ENCODE data around the gene KAZALD1. TPM values are rescaled to one million over a fixed set of nuclear protein-coding genes. Genes with fewer than 3 reads are reported as not detected.

Gene KAZALD1
- polyA plus RNA-seq, 1 donor from 2014 or later = 1.6 TPM

DNA sequence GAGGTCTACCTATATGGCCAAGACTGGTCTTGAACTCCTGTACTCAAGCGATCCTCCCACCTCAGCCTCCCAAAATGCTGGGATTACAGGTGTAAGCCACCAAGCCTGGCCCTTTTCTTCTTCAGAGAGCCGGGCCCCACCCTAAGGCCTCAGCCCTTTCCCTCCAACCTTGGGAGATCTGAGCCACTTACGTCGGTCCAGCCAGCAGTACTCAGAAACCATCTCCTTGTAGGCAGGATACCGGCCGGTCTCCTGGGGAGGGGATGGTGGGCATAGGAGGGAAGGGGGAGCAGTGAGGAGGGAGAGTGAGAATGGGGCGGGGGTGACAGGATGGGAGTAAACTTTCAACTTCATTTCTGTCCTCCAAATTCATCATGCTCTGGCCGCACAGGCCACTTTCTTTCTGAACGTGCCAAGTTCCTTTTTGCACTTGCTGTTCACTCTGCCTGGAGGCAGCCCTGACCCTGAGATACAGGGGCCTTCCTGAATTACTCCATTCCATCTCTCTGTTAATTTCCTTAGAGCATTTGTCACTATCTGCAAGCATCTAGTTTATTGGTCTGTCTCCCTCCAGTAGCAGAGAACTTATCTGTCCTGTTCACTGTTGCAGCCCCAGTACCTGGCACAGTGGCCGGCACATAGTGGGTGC, 41.2 kb upstream of the KAZALD1 start:
- no peak for TF ChIP-seq MXI1 (conservative IDR thresholded peaks at IDR 0.05; ENCODE audit: poor library complexity, severe bottlenecking)
- TF ChIP-seq RAD21 (conservative IDR thresholded peaks at IDR 0.05) = no peak
- no peak for TF ChIP-seq POLR2AphosphoS5 (IDR thresholded peaks at IDR 0.05)
- TF ChIP-seq EZH2 (IDR thresholded peaks at IDR 0.05; ENCODE audit: borderline replicate concordance, insufficient read depth, low read length, poor library complexity, severe bottlenecking) = no peak
- TF ChIP-seq SMC3 (conservative IDR thresholded peaks at IDR 0.05; ENCODE audit: poor library complexity) = no peak
- TF ChIP-seq, protein P1, sequence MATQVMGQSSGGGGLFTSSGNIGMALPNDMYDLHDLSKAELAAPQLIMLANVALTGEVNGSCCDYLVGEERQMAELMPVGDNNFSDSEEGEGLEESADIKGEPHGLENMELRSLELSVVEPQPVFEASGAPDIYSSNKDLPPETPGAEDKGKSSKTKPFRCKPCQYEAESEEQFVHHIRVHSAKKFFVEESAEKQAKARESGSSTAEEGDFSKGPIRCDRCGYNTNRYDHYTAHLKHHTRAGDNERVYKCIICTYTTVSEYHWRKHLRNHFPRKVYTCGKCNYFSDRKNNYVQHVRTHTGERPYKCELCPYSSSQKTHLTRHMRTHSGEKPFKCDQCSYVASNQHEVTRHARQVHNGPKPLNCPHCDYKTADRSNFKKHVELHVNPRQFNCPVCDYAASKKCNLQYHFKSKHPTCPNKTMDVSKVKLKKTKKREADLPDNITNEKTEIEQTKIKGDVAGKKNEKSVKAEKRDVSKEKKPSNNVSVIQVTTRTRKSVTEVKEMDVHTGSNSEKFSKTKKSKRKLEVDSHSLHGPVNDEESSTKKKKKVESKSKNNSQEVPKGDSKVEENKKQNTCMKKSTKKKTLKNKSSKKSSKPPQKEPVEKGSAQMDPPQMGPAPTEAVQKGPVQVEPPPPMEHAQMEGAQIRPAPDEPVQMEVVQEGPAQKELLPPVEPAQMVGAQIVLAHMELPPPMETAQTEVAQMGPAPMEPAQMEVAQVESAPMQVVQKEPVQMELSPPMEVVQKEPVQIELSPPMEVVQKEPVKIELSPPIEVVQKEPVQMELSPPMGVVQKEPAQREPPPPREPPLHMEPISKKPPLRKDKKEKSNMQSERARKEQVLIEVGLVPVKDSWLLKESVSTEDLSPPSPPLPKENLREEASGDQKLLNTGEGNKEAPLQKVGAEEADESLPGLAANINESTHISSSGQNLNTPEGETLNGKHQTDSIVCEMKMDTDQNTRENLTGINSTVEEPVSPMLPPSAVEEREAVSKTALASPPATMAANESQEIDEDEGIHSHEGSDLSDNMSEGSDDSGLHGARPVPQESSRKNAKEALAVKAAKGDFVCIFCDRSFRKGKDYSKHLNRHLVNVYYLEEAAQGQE (IDR thresholded peaks at IDR 0.05; ENCODE audit: borderline replicate concordance) = no peak
- no peak for TF ChIP-seq TAF1 (IDR thresholded peaks at IDR 0.05; ENCODE audit: low read depth)
- TF ChIP-seq, protein P2, sequence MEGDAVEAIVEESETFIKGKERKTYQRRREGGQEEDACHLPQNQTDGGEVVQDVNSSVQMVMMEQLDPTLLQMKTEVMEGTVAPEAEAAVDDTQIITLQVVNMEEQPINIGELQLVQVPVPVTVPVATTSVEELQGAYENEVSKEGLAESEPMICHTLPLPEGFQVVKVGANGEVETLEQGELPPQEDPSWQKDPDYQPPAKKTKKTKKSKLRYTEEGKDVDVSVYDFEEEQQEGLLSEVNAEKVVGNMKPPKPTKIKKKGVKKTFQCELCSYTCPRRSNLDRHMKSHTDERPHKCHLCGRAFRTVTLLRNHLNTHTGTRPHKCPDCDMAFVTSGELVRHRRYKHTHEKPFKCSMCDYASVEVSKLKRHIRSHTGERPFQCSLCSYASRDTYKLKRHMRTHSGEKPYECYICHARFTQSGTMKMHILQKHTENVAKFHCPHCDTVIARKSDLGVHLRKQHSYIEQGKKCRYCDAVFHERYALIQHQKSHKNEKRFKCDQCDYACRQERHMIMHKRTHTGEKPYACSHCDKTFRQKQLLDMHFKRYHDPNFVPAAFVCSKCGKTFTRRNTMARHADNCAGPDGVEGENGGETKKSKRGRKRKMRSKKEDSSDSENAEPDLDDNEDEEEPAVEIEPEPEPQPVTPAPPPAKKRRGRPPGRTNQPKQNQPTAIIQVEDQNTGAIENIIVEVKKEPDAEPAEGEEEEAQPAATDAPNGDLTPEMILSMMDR (IDR thresholded peaks at IDR 0.05; ENCODE audit: poor library complexity, severe bottlenecking) = no peak
- no peak for TF ChIP-seq EP300 (conservative IDR thresholded peaks at IDR 0.05; ENCODE audit: poor library complexity, severe bottlenecking)
- Histone ChIP-seq H3K9me3 (ENCODE audit: low read length) (no peaks in the 10 kb centered on the region), H3K4me2 (ENCODE audit: low read length) (no peak overlapping the region), H3K36me3 (ENCODE audit: insufficient read depth, low read length) (no peaks in the 10 kb centered on the region), H3F3A (ENCODE audit: insufficient read depth, low read length, poor library complexity, severe bottlenecking) (no peaks in the 10 kb centered on the region), H3K27ac (ENCODE audit: low read length) (no peak overlapping the region), H4K20me1 (ENCODE audit: insufficient read depth) (no peaks in the 10 kb centered on the region), H3K4me3 (ENCODE audit: low read length) (no peak overlapping the region), H3K9me2 (ENCODE audit: insufficient read depth, low read length) (no peaks in the 10 kb centered on the region), H3K79me2 (replicated peaks; ENCODE audit: insufficient read depth, low read length) (no peaks in the 10 kb centered on the region), H3K27me3 (ENCODE audit: insufficient read depth, low read depth, low read length) (peaks cover 48% of the 10 kb centered on the region), H2AFZ (ENCODE audit: low read depth, low read length) (no peak overlapping the region), H3K9ac (ENCODE audit: low read length) (no peak overlapping the region)

- Histone ChIP-seq H3K27me3 (ENCODE audit: insufficient read depth, low read depth, low read length) (peaks cover 43% of the 10 kb centered on the region), H3K4me2 (ENCODE audit: low read length) (no peak overlapping the region), H3K4me3 (ENCODE audit: low read length) (no peak overlapping the region), H3F3A (ENCODE audit: insufficient read depth, low read length, poor library complexity, severe bottlenecking) (no peaks in the 10 kb centered on the region), H3K9ac (ENCODE audit: low read length) (no peak overlapping the region), H2AFZ (ENCODE audit: low read depth, low read length) (no peak overlapping the region), H3K9me2 (ENCODE audit: insufficient read depth, low read length) (no peaks in the 10 kb centered on the region), H4K20me1 (ENCODE audit: insufficient read depth) (no peaks in the 10 kb centered on the region), H3K9me3 (ENCODE audit: low read length) (no peaks in the 10 kb centered on the region), H3K36me3 (ENCODE audit: insufficient read depth, low read length) (no peaks in the 10 kb centered on the region), H3K79me2 (replicated peaks; ENCODE audit: insufficient read depth, low read length) (no peaks in the 10 kb centered on the region), H3K27ac (ENCODE audit: low read length) (no peak overlapping the region)
- no peak for TF ChIP-seq SMC3 (conservative IDR thresholded peaks at IDR 0.05; ENCODE audit: poor library complexity)
- no peak for TF ChIP-seq EP300 (conservative IDR thresholded peaks at IDR 0.05; ENCODE audit: poor library complexity, severe bottlenecking)
- no peak for TF ChIP-seq POLR2AphosphoS5 (IDR thresholded peaks at IDR 0.05)
- TF ChIP-seq, protein P2 (IDR thresholded peaks at IDR 0.05; ENCODE audit: poor library complexity, severe bottlenecking) = no peak
- TF ChIP-seq, protein P1 (IDR thresholded peaks at IDR 0.05; ENCODE audit: borderline replicate concordance) = no peak
- no peak for TF ChIP-seq MXI1 (conservative IDR thresholded peaks at IDR 0.05; ENCODE audit: poor library complexity, severe bottlenecking)
- no peak for TF ChIP-seq RAD21 (conservative IDR thresholded peaks at IDR 0.05)
- no peak for TF ChIP-seq EZH2 (IDR thresholded peaks at IDR 0.05; ENCODE audit: borderline replicate concordance, insufficient read depth, low read length, poor library complexity, severe bottlenecking)
- no peak for TF ChIP-seq TAF1 (IDR thresholded peaks at IDR 0.05; ENCODE audit: low read depth)
Observed at GRCh38 chr10:101021239-101021638, 40.5 kb upstream of the KAZALD1 start.
